Measurements from ENCODE around the gene A2M.

Gene A2M

DNA sequence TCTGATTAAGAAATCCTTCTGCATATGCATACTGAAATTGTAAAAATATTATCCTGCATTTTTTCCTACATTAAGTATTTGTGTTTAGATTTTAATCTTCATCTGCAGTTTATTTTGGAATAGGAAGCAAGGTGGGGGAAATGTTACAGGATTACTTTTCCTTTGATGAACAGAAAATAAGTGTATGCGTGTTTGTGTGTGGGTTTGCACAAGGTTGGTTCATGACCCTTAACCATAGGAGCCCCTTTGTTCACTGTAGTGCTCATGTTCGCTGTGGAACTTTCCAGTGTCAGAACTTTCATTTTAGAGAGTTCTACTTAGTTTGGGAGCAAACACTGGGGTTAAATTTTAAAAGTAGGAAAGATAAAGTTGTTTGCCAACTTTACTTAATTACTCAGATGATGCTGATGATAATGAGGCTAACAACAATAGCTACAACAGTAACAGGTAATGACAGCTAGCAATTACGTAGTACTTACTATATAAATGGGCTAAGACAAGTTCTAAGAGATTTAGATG lies 6.4 kb upstream of the A2M start:
- in situ Hi-C loops (cut with MboI; ENCODE audit: low sequenced_read_pairs): no loop called here

DNA sequence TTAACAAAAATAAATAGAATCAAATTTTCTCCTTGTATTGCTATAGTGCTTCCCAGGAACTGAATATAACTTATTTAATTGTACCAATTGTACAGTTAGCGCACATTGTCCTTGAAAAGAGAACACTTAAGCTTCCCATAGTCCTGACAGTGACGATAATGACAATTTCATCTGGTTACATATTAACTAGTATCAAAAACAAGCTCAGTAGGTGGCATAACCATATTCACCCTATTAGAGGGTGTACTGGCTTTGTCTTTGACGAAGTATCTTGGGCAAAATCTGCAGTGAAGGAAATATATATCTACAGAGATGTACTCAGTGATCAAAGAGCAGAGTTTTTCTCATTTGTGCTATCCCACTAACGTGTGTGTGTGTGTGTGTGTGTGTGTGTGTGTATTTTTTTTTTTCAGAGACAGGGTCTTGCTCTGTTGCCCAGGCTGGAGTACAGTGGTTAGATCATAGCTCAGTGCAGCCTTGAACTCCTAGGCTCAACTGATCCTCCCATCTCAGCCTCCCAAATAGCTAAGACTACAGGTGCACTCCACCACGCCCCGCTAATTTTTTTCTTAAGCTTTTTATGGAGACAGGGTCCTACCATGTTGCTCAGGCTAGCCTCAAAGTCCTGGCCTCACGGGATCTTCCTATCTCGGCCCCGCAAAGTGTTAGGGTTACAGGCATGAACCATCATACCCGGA lies 4.9 kb upstream of the A2M start:
- in situ Hi-C loops (cut with MboI; ENCODE audit: low sequenced_read_pairs): no loop called here

DNA sequence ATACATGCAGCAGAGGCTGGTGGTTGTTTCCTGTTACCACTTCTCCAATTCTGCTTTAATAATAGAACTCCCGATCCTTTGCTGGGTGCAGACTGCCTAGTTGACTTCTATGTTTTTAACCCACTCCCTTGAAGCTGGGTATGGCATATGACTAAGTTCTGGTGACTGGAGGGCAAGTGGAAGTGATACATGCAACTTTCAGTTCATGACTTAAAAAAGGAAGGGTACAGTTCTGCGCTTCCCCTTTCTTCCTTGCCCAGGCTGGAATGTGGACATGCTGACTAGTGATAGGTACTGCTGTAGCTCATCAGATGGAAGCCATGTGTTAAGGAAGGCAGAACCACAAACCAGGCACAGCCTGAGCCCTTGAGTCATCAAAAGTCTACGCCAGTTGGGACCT lies 2.4 kb upstream of the A2M start:
- in situ Hi-C loops (cut with MboI; ENCODE audit: low sequenced_read_pairs): no loop called here

DNA sequence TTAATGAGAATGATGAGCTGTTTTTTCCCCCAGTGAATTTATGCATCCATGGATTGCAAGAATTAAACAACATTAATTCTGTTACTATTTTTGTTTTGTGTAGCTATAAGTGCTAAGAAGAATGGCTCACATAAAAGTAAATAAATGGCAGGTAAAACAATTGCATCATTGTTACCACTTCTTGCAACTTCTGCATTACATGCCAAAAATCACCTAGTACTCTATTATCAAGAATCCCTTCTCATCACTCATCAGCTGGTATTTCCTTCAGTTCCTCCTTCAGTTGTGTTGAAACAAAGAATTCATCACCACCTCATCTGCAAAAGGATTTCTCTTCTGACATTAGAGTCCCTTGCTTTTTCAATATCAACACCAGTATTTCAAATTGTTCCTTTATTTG lies 773 bp downstream of the A2M start:
- in situ Hi-C loops (cut with MboI; ENCODE audit: low sequenced_read_pairs): no loop called here

DNA sequence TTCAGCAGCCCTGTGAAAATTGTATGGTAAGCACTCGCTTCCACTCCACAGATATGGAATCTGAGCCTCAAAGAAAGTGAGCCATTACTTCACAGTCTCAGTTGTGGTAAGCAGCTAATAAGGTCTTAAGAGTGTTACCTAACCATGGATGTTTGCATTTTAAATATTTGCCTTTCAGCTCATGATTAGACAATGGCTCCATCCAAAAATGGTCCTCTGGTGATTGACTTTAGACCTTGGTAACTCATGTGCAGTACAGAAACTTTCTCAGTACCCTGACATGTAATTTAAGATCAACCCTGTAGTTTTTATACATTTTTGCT lies 1.8 kb downstream of the A2M start:
- in situ Hi-C loops (cut with MboI; ENCODE audit: low sequenced_read_pairs): no loop called here

DNA sequence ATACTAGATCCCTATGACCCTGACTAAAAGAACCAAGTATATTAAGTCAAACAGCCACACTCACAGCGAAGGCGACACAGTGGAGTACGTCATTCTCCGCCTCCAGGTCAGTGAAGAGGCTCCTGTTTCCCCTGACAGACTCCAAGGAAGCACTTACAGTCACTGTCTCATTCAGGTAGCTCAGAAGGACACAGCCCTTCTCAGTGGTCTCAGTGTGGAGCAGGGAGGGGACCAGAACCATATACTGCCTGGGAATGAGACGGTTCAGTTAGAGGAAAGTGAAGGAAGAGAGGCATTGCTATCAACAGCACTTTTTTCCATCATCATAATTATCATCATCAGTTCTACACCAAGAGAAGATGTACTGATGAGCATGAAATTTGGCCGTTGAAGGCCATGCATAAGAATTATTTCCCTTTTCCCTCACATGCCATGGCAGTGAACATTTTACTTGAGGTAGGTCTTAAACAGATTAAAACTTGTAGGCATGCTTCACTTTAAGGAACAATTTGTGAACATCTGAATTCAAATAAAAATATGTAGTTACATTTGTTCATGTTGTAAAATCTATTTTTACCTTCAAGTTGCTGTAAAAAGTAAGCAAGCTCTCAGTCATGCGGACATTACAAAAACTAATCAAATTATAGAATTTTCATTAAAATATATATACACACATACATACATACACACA lies 2.3 kb downstream of the A2M start:
- in situ Hi-C loops (cut with MboI; ENCODE audit: low sequenced_read_pairs): no loop called here

DNA sequence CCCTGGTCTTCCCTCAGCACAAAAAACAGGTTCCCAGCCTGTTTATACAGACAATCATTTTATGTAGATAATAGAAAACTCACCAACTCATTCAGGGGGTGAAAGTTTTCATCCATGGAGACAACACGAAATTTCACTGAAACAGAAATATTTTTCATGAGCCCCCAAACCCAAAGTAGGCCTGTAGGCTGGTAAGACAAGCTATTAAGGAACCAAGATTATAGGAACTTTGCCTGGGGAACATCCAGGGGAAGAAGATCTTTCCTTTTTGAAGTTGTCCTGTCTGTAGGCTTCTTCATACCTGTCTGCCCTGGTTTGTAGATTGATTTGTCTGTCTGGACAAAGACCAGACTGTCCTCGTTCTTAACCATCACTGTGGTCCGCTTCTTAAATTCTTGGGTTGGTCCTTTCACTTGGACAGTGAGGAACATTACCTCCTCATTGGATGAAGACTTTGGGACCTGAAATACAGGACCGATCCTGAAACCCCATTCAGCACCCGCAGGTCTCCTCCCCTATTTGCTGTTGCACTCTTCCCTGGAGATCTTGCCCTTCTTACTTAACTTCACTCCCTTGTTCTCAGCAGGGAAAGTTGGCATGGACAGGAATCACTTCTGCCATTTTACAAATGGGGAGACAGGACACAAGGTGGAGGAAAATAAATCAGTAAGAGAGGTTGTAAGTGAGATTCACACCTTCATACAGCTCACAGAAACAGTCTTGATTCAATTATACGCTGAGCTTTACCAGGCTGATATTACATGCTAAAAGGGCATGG lies 3.5 kb downstream of the A2M start:
- in situ Hi-C loops (cut with MboI; ENCODE audit: low sequenced_read_pairs): no loop called here

DNA sequence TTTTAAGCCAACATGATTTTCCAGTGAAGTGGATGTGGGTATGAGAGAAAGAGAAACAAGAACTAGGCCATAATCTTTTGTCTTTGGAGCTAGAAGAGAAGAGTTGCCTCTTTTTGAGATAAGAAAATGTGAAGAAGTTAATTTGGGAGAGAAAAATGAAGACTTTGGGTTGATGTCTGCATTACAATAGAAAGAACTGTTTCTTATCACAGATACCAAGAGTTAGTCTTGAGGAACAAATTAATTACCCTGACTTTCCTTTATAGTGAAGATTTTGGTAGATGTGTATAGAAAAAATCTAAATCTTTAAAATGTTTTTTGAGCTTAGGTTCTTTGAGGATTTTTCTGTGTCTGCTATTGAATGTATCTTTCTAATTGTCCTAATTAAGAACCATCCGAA lies 4.2 kb downstream of the A2M start:
- in situ Hi-C loops (cut with MboI; ENCODE audit: low sequenced_read_pairs): no loop called here

DNA sequence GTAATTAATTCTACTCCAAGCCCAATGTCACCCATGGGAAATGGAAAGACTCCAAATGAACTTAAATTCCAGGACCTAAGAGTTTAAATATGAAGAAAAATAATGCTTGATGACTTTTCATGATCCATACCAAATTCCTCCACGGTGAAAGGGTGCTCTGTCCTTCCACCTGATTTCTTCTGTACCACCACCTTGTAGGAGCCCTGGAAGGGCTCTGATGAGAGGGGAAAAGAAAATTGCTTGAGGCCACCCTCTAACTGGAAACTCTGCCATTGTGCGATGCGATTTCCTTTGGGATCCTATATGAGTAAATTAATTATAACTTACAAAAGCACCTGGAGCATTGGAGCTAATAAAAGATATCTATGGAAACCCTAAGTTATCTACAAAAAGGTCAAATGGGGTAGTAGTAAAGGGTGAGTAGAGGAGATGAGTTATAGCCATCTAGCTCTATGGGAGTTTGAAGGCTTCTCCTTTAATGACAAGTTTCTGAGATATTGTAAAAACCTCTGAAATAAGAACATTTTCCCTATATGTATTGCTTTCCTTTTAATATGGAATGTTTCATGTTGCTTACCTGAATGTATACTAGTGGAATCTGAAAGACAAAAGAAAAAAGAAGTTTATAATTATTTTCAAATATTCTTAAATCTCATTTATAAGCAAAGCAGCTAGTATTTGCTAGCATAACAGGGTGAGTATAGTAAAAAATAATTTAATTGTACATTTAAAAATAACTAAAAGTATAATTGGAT lies 5.8 kb downstream of the A2M start:
- in situ Hi-C loops (cut with MboI; ENCODE audit: low sequenced_read_pairs): no loop called here

DNA sequence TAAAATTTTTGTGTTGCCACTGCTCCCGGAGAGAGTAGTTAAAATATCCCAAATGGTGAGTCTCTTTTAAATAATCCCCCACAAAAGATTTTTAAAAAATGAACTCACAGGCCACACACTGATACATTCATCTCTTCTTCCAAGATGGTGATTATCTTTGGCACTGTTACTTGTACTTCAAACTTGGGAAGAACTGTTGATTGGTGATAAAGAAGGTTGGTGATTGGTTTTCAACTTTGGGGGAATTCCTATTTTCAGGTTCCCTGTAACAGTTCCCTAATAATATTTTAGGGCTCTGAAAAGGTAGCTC lies 6.6 kb downstream of the A2M start:
- in situ Hi-C loops (cut with MboI; ENCODE audit: low sequenced_read_pairs): no loop called here

- in situ Hi-C loops (cut with MboI; ENCODE audit: low sequenced_read_pairs): no loop called here
These were observed 7.1 kb downstream of the A2M start for GRCh38 chr12:9108504-9109212.

DNA sequence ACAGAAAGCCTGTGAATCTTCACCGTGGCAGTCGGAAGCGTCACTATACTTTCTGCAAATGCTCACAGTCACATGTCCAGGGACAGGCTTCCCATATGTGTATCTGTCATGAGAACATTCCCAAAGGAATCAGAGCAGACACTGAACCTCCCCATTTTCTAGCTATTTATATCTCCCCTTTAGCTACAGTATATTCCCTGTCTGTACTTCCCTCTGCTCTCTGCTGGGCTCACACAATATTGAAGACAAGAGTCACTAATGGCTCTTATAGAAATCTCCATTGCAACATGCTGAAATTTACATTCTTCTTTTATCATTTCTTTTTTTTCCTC lies 8.2 kb downstream of the A2M start:
- in situ Hi-C loops (cut with MboI; ENCODE audit: low sequenced_read_pairs): no loop called here

- in situ Hi-C loops (cut with MboI; ENCODE audit: low sequenced_read_pairs): no loop called here
These were observed 8.8 kb downstream of the A2M start for GRCh38 chr12:9106610-9107541.

DNA sequence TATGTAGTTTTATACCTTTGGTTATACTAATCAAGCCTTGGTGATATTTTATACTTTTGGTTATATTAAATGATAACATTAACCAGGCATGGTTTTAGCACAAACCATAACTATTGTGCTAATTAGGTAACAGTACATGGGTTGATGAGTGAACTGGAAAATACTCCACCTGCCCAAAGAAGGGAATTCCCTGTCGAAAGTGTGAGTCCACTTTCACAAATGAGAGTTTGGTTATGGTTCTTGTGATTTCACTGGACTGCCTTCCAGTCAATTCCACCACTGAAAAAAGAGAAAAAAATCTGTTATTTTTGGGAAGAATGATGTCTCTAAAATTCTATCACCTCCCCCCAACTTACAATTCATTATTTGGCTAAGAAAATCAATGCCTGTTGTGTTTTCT lies 9.7 kb downstream of the A2M start:
- in situ Hi-C loops (cut with MboI; ENCODE audit: low sequenced_read_pairs): no loop called here

DNA sequence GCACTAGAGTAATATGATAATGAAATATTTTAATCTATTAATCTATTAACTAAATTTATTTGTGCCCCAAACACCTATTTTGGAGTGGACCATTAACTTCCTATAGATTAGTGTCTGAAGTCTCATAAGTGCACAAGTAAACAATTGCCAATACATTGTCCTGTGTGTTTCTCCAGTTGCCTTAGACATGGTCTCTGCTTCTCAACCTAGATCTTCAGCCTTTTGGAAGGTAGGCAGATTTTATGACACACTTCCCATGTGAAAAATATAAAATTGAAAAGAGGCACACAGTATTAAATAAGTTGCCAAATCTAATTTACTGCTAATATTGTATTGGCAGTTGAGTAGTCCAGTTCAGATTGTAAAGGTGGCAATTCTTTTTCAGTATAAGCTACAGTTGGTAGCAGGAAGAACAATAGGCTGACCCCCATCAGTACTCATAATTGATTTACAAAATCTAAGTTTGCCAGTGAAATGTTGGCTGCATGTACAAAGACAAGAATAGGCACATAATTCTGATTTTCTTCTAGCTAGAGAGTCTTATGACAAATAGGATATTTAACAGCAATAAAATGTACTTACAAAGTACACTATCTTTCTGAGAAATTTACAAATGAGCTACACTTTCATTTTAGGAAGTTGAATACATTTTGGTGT lies 10.8 kb downstream of the A2M start:
- in situ Hi-C loops (cut with MboI; ENCODE audit: low sequenced_read_pairs): no loop called here

DNA sequence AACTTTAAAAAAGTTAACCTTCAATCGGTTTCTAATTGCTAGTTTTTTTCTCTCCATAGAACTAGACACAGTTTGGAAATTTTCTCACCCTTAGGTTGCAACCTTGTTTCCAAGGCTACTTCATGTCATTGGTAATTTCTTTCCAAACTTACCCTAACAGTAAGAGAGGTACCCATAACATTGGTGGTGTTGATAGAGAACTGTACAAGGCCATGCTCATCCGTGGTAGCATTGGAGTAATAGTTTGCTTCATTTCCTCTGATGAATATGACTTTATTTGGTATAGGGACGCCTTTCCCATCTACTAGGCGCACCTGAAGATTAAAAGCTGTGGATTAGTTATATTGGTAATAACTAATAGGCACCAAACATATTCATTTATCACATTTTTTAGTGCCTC lies 11.6 kb downstream of the A2M start:
- in situ Hi-C loops (cut with MboI; ENCODE audit: low sequenced_read_pairs): no loop called here

GRCh38 chr12:9103050-9103849 lies 12.5 kb downstream of the A2M start:
- in situ Hi-C loops (cut with MboI; ENCODE audit: low sequenced_read_pairs): no loop called here

DNA sequence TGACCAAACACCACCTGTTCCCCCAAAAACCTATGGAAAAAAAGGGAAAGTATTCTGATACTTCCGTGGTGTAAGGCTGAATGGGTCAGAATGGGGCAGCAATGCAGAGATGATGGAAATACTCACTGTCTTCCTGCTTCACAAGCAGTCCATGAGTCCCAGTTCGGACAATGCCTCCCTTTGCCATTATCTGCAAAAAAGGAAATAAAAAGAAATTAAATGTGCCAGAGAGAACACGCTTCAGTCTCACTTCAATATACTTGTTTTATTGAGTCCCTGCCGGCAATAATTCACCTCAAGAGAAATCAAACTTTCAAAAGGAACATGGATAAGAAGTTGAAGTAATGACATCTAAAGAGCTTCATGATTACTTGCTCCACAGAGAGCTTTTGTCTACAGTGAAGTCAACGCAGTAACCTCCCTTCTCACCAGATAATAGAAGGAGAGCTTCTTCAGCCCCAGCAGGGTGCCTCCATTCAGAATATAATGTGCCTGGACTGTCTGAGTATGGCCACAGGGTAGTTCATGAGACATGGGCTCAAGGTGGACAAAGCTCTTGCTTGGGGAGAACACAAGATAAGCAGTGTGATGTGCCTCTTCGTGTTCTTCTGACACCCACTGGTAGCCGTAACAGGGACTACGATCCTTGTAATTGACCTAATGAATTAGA lies 14.6 kb downstream of the A2M start:
- in situ Hi-C loops (cut with MboI; ENCODE audit: low sequenced_read_pairs): no loop called here

Measured in hTERT RPE-1 (cell line).